ENCODE data around the gene IFITM2.

DNA sequence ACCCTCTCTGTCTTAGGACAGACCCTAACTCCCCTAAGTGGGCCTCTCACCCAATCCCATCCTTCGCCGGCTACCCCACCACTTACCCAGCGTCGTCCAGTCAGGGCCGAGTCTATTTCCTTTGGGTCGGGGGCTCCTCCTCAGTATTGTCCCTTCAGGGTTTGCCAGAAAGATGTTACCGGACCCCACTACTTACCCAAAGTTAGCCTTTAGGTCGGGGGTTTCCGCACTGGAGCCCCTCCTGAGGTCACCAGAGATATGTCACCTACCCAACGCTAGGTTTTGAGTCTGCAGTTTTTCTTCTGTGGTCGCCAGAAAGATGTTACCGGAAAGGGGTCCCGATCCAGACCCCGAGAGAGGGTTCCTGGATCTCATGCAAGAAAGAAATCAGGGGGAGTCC, 43.8 kb downstream of the IFITM2 start:
- no peak for TF ChIP-seq EZH2 (IDR thresholded peaks at IDR 0.05; ENCODE audit: insufficient read depth, poor library complexity, severe bottlenecking)
- no peak for TF ChIP-seq EZH2phosphoT487 (IDR thresholded peaks at IDR 0.05; ENCODE audit: insufficient read depth, low read depth)

Data from GM23248 (cell line).